Mesendoderm (in vitro differentiated cells): ENCODE measurements around the gene SAP30BP.
A peak's percentile ranks its signal among the peaks of the same experiment; 100 is the strongest.

Experiments used
- DNase-seq: peaks from one replicate; pipeline ENCODE4 v3.0.0; 2013
- H2AK5ac ChIP-seq: 2 replicates; pipeline ENCODE4 v1.6.1; 2013; ENCODE audit warnings: low read length, inconsistent platforms
- H2BK120ac ChIP-seq: 2 replicates; pipeline ENCODE4 v1.6.1; 2013; ENCODE audit warnings: low read depth, mild to moderate bottlenecking, low read length, moderate library complexity, mixed read lengths
- H2BK15ac ChIP-seq: replicated peaks from 2 replicates; pipeline ENCODE4 v1.6.1; 2013; ENCODE audit warnings: low read depth, mild to moderate bottlenecking, moderate library complexity
- H2BK5ac ChIP-seq: 2 replicates; pipeline ENCODE4 v1.6.1; 2013; ENCODE audit warnings: low read length, inconsistent platforms
- H3K18ac ChIP-seq: 2 replicates; pipeline ENCODE4 v1.6.1; 2013; ENCODE audit warnings: mild to moderate bottlenecking, low read length, mixed read lengths
- H3K23ac ChIP-seq: one replicate; pipeline ENCODE4 v1.6.1; 2013; ENCODE audit warnings: low read length
- H3K27ac ChIP-seq: 2 replicates; pipeline ENCODE4 v1.5.1; 2013; ENCODE audit warnings: low read depth, mild to moderate bottlenecking, inconsistent platforms, low read length, moderate library complexity
- H3K27me3 ChIP-seq: 2 replicates; pipeline ENCODE4 v1.6.1; 2013; ENCODE audit warnings: low read length, control low read depth, mild to moderate bottlenecking, inconsistent platforms; ENCODE audit not compliant: insufficient read depth, poor library complexity
- H3K36me3 ChIP-seq: 2 replicates; pipeline ENCODE4 v1.6.1; 2013; ENCODE audit warnings: low read length, inconsistent platforms; ENCODE audit not compliant: control insufficient read depth, insufficient read depth
- H3K4ac ChIP-seq: one replicate; pipeline ENCODE4 v1.6.1; 2013; ENCODE audit warnings: low read depth, mild to moderate bottlenecking, low read length, moderate library complexity
- H3K4me1 ChIP-seq: 2 replicates; pipeline ENCODE4 v1.6.1; 2013; ENCODE audit warnings: low read depth, low read length, inconsistent platforms; ENCODE audit not compliant: control insufficient read depth
- H3K4me2 ChIP-seq: 2 replicates; pipeline ENCODE4 v1.6.1; 2013; ENCODE audit warnings: low read length
- H3K4me3 ChIP-seq: 2 replicates; pipeline ENCODE4 v1.5.1; 2013; ENCODE audit warnings: mild to moderate bottlenecking, low read length
- H3K56ac ChIP-seq: one replicate; pipeline ENCODE4 v1.6.1; 2013; ENCODE audit warnings: low read length
- H3K79me1 ChIP-seq: 2 replicates; pipeline ENCODE4 v1.6.1; 2013; ENCODE audit warnings: low read length, inconsistent platforms
- H3K79me2 ChIP-seq: 2 replicates; pipeline ENCODE4 v1.6.1; 2013; ENCODE audit warnings: mild to moderate bottlenecking, low read length; ENCODE audit not compliant: control insufficient read depth, insufficient read depth
- H3K9ac ChIP-seq: 2 replicates; pipeline ENCODE4 v1.6.1; 2013; ENCODE audit warnings: low read length, inconsistent platforms
- H4K5ac ChIP-seq: one replicate; pipeline ENCODE4 v1.6.1; 2013; ENCODE audit warnings: low read length
- H4K8ac ChIP-seq: one replicate; pipeline ENCODE4 v1.6.1; 2013; ENCODE audit warnings: low read depth, mild to moderate bottlenecking, control low read depth, low read length, moderate library complexity
- WGBS: extraction: QIAGEN DNeasy Blood & Tissue Kit; methylation state at CpG from one replicate; pipeline ENCODE4 v1.1.7; 2013; ENCODE audit warnings: low lambda C conversion rate, missing lambda C conversion rate; ENCODE audit not compliant: insufficient coverage; ENCODE audit errors: extremely low coverage; 5-methylcytosine and 5-hydroxymethylcytosine counted together

SAP30BP gene

DNA sequence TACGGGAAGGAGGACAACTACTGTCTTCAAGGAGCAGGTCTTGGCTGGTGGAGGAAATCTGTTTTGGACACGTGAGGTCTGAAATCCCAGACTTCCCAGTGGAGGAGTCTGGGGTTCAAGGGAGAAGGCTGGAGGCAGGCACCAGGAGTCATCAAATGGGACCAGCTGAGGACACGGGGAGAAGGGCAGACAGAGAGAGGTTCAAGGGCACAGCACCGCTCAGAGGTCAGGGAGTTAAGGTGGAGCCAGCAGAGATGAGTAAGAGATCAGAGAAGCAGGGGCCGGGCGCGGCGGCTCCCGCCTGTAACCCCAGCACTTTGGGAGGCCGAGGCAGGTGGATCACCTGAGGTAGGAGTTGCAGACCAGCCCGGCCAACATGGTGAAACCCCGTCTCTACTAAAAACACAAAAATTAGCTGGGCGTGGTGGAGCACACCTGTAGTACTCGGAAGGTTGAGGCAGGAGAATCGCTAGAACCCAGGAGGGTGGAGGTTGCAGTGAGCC is 44.3 kb upstream of the SAP30BP start:
- no peaks in the 10 kb centered on the region for H3K79me2 ChIP-seq
- no peak for DNase-seq
- no peaks in the 10 kb centered on the region for H3K4me1 ChIP-seq
- H3K79me1 ChIP-seq = no peaks in the 10 kb centered on the region
- WGBS = no CpG with 5 or more reads among the region's 15 CpGs
- H3K9ac ChIP-seq = no peak overlapping the region
- no peak overlapping the region for H3K4me3 ChIP-seq
- H3K27me3 ChIP-seq = no peaks in the 10 kb centered on the region
- H4K5ac ChIP-seq = no peak overlapping the region
- H2BK5ac ChIP-seq = no peak overlapping the region
- no peak overlapping the region for H2BK120ac ChIP-seq
- no peak overlapping the region for H2BK15ac ChIP-seq
- no peak overlapping the region for H3K4me2 ChIP-seq
- no peaks in the 10 kb centered on the region for H3K36me3 ChIP-seq
- H3K27ac ChIP-seq = no peak overlapping the region
- H4K8ac ChIP-seq = no peak overlapping the region
- no peak overlapping the region for H2AK5ac ChIP-seq
- no peak overlapping the region for H3K56ac ChIP-seq
- no peak overlapping the region for H3K23ac ChIP-seq
- H3K4ac ChIP-seq = no peak overlapping the region
- no peak overlapping the region for H3K18ac ChIP-seq

DNA sequence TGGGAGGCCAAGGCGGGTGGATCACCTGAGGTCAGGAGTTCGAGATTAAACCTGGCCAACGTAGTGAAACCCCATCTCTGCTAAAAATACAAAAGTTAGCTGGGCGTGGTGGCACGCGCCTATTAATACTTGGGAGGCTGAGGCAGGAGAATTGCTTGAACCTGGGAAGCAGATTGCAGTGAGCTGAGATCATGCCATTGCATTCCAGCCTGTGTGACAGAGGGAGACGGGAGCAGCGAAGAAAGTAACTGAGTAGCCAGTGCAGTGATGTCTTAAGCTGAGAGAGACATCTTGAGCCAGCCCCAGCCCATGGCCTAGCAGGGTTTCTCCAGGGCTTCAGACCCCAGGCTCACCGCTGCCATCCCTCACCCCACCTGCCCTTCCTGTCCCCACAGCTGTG is 43.8 kb upstream of the SAP30BP start:
- no peak overlapping the region for H4K8ac ChIP-seq
- no peak overlapping the region for H3K23ac ChIP-seq

DNA sequence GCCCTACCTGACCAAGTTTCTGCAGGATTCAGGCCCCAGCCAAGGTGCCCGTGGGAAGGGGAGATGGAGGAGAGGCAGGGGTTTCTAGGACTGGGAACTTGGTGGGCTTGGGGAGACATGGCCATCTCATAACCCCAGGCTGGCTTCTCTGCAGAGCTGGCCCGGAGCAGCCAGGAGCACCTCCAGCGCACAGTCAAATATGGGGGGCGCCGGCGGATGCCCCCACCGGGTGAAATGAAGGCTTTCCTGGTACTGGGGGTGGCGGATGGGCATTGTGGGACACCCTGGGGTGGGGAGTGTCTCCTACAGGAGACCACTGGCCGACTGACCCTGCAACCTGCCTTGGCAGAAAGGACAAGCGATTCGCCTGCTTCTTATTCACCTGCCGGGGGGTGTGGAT is 43.1 kb upstream of the SAP30BP start:
- H3K79me2 ChIP-seq = no peaks in the 10 kb centered on the region
- H3K4me3 ChIP-seq = no peak overlapping the region
- H2AK5ac ChIP-seq = no peak overlapping the region
- H2BK15ac ChIP-seq = no peak overlapping the region
- no peak overlapping the region for H3K23ac ChIP-seq
- DNase-seq = no peak
- no CpG with 5 or more reads among the region's 12 CpGs for WGBS
- no peak overlapping the region for H3K4me2 ChIP-seq
- no peak overlapping the region for H3K4ac ChIP-seq
- no peak overlapping the region for H3K56ac ChIP-seq
- H3K18ac ChIP-seq = no peak overlapping the region
- no peaks in the 10 kb centered on the region for H3K27me3 ChIP-seq
- no peak overlapping the region for H4K5ac ChIP-seq
- H3K36me3 ChIP-seq = no peaks in the 10 kb centered on the region
- H2BK120ac ChIP-seq = no peak overlapping the region
- H3K4me1 ChIP-seq = no peaks in the 10 kb centered on the region
- H4K8ac ChIP-seq = no peak overlapping the region
- no peak overlapping the region for H3K9ac ChIP-seq
- no peak overlapping the region for H3K27ac ChIP-seq
- no peak overlapping the region for H2BK5ac ChIP-seq
- no peaks in the 10 kb centered on the region for H3K79me1 ChIP-seq

More for the DNA sequence above, 43.8 kb upstream of the SAP30BP start:
- no peak overlapping the region for H3K18ac ChIP-seq
- H3K27me3 ChIP-seq = no peaks in the 10 kb centered on the region
- no peak overlapping the region for H3K27ac ChIP-seq
- no peak overlapping the region for H3K9ac ChIP-seq
- H3K4me1 ChIP-seq = no peaks in the 10 kb centered on the region
- H2BK5ac ChIP-seq = no peak overlapping the region
- H3K36me3 ChIP-seq = no peaks in the 10 kb centered on the region
- no peak overlapping the region for H3K56ac ChIP-seq
- H3K4ac ChIP-seq = no peak overlapping the region
- no peaks in the 10 kb centered on the region for H3K79me2 ChIP-seq
- H4K5ac ChIP-seq = no peak overlapping the region
- H3K79me1 ChIP-seq = no peaks in the 10 kb centered on the region
- no peak overlapping the region for H3K4me3 ChIP-seq
- H3K4me2 ChIP-seq = no peak overlapping the region
- H2BK15ac ChIP-seq = no peak overlapping the region
- WGBS = no CpG with 5 or more reads among the region's 9 CpGs
- H2BK120ac ChIP-seq = no peak overlapping the region
- DNase-seq = peak; percentile 37
- no peak overlapping the region for H2AK5ac ChIP-seq

DNA sequence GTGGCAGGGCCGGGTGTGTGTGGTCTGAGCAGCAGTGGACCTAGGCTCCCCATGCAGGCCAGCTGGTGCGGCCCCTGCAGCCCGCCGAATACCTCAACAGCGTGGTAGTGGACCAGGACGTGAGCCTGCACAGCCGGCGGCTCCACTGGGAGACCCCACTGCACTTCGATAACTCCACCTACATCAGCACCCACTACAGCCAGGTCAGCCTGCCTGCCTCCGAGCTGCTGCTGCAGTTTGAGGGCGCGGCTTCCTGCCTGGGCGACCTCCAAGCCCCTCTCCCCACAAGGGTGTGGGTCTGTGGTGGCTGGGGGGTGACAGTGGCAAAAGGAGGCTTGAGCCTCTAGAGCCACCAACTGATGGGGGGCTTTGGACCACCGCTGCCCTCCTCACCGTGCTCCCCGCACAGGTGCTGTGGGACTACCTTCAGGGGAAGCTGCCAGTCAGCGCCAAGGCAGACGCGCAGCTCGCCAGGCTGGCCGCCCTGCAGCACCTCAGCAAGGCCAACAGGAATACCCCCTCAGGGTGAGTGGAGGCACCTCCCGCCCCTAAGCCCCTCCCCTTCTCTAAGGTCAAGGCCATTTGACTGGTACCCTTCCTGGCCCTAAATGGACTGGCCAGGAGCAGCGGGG is 42.3 kb upstream of the SAP30BP start:
- Histone ChIP-seq H2BK15ac (no peak overlapping the region), H3K4ac (no peak overlapping the region), H3K36me3 (no peaks in the 10 kb centered on the region), H3K27ac (no peak overlapping the region), H3K79me1 (no peaks in the 10 kb centered on the region), H3K27me3 (no peaks in the 10 kb centered on the region), H3K4me1 (no peaks in the 10 kb centered on the region), H3K23ac (no peak overlapping the region), H3K4me2 (no peak overlapping the region), H3K4me3 (no peak overlapping the region), H3K18ac (no peak overlapping the region), H2AK5ac (no peak overlapping the region), H2BK120ac (no peak overlapping the region), H2BK5ac (no peak overlapping the region), H3K79me2 (no peaks in the 10 kb centered on the region), H3K56ac (no peak overlapping the region), H3K9ac (no peak overlapping the region), H4K8ac (no peak overlapping the region), H4K5ac (no peak overlapping the region)
- no peak for DNase-seq
- WGBS = no CpG with 5 or more reads among the region's 23 CpGs

GRCh38 chr17:75625813-75626486 is 41.2 kb upstream of the SAP30BP start:
- peak; percentile 58 for DNase-seq
- no CpG with 5 or more reads among the region's 15 CpGs for WGBS
- H3K27ac ChIP-seq = no peak overlapping the region

More at GRCh38 chr17:75625813-75626486, 41.2 kb upstream of the SAP30BP start:
- Histone ChIP-seq H2BK120ac (no peak overlapping the region), H3K36me3 (no peaks in the 10 kb centered on the region), H2AK5ac (no peak overlapping the region), H3K4me1 (no peaks in the 10 kb centered on the region), H4K8ac (no peak overlapping the region), H4K5ac (no peak overlapping the region), H2BK5ac (no peak overlapping the region), H3K79me2 (no peaks in the 10 kb centered on the region), H3K9ac (no peak overlapping the region), H3K27me3 (no peaks in the 10 kb centered on the region), H3K4me3 (no peak overlapping the region), H3K4ac (no peak overlapping the region), H3K56ac (no peak overlapping the region), H3K4me2 (no peak overlapping the region), H3K18ac (no peak overlapping the region), H3K23ac (no peak overlapping the region), H2BK15ac (no peak overlapping the region), H3K79me1 (no peaks in the 10 kb centered on the region)
